ENCODE measurements around the gene SFXN5.
A peak's percentile ranks its signal among the peaks of the same experiment; 100 is the strongest.

Gene SFXN5

GRCh38 chr2:72892506-72893173 lies 178.9 kb downstream of the SFXN5 start:
- DNase-seq, result peak in 1 of 2 experiments; percentile 5

All from cerebellar nuclear complex (tissue), 1 donor.